ENCODE results near the gene TSNAX.
A peak's percentile ranks its signal among the peaks of the same experiment; 100 is the strongest.

The TSNAX gene

GRCh38 chr1:231519166-231519565 lies 9.3 kb upstream of the TSNAX start:
- DNase-seq, result no peak

GRCh38 chr1:231522038-231522437 lies 6.4 kb upstream of the TSNAX start:
- peak; percentile 38 for DNase-seq

- DNase-seq, result no peak
These were observed 5.4 kb upstream of the TSNAX start for GRCh38 chr1:231522931-231523642.

GRCh38 chr1:231523816-231524215 lies 4.7 kb upstream of the TSNAX start:
- DNase-seq, result no peak

- DNase-seq, result no peak
These were observed 1.9 kb upstream of the TSNAX start for GRCh38 chr1:231526536-231526935.

GRCh38 chr1:231527586-231528171 lies 790 bp upstream of the TSNAX start:
- peak; percentile 54 for DNase-seq

- DNase-seq, result no peak
These were observed 4.8 kb downstream of the TSNAX start for GRCh38 chr1:231533240-231533639.

- no peak for DNase-seq
These were observed 6.3 kb downstream of the TSNAX start for GRCh38 chr1:231534703-231535159.

- DNase-seq, result no peak
These were observed 7.6 kb downstream of the TSNAX start for GRCh38 chr1:231536099-231536498.

- no peak for DNase-seq
These were observed 12.4 kb downstream of the TSNAX start for GRCh38 chr1:231540847-231541246.

GRCh38 chr1:231541842-231542241 lies 13.4 kb downstream of the TSNAX start:
- no peak for DNase-seq

GRCh38 chr1:231544943-231545592 lies 16.6 kb downstream of the TSNAX start:
- no peak for DNase-seq

GRCh38 chr1:231546693-231547092 lies 18.2 kb downstream of the TSNAX start:
- no peak for DNase-seq

- no peak for DNase-seq
These were observed 21.4 kb downstream of the TSNAX start for GRCh38 chr1:231549733-231550447.

GRCh38 chr1:231550448-231550781 lies 21.9 kb downstream of the TSNAX start:
- peak; percentile 65 for DNase-seq

- no peak for DNase-seq
These were observed 24.9 kb downstream of the TSNAX start for GRCh38 chr1:231553320-231553719.

GRCh38 chr1:231554969-231555368 lies 26.5 kb downstream of the TSNAX start:
- DNase-seq, result no peak

- DNase-seq, result no peak
These were observed 28.9 kb downstream of the TSNAX start for GRCh38 chr1:231557411-231557810.

- DNase-seq, result no peak
These were observed 29.6 kb downstream of the TSNAX start for GRCh38 chr1:231557898-231558707.

- no peak for DNase-seq
These were observed 30.3 kb downstream of the TSNAX start for GRCh38 chr1:231558708-231559185.

GRCh38 chr1:231561647-231562383 lies 33.3 kb downstream of the TSNAX start:
- DNase-seq, result no peak

GRCh38 chr1:231563247-231563646 lies 34.8 kb downstream of the TSNAX start:
- DNase-seq, result peak; percentile 19

Measured in DMS53 (cell line).